DMS153 (cell line): Measurements from ENCODE around the gene IL22RA2.

Experiments used
- DNase-seq: peaks from one replicate; lab custom pipeline; 2025; lab: John Stamatoyannopoulos, UW

IL22RA2 gene

DNA sequence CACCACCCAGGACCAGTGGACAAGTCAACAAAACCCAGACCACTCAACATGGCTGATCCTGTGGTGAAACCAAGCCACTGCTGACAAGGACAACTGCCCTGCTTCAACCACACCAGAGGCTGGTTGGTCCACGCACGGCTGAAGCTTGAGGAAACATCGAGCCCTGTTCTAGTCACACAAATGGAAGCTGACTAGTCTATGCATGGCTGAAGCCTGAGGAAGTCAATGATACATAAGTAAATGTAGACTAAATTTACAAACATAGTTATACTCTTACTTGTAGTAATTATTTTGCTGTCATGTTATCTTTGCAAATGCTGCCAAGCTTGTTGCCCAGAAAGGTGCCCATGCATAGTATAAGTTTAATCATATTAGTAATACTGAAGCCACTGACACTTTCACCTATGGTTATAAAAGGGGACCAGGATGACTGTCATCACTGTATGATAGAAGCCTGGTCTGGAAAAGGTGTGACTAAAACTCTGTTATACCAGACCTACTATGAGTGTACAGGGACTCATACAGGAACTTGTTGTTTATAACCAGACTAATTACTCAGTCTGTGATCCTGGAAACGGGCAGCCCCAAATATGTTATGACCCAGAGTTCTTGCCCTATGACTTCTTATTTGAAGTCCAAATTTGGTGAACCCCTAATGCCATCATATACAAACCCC, 5.6 kb downstream of the IL22RA2 start:
- no peak for DNase-seq

DNA sequence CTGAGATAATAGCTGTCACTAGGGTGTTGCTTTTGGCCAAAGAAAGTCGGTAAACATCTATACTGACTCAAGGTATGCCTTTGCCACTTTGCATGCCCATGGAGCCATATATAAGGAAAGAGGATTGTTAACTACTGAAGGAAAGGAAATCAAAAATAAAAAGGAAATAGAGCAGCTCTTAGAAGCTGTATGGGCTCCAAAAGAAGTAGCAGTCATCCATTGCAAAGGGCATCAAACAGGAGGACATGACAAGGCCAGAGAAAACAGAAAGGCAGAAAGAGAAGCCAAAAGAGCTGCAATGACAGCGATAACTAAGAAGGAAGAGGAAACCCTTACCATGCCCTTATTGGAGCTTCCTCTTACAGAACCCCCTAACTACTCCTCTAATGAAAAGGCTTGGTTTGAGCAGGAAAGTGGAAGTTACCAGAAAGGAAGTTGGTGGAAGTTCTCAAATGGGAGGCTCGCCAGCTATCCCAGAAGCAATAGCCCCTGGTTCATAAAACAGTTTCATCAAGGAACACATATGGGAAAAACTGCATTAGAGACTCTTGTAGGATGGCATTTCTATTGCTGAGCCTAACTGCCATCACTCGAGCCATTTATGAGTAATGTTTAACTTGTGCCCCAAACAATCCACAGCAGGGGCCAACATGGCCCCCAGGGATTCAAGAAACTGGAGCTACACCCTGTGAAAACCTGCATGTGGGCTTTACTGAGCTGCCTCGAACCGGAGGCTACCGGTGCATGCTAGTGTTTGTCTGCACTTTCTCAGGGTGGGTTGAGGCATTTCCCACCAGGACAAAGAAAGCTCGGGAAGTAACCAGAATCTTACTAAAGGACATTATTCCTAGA, 7.0 kb downstream of the IL22RA2 start:
- no peak for DNase-seq

DNA sequence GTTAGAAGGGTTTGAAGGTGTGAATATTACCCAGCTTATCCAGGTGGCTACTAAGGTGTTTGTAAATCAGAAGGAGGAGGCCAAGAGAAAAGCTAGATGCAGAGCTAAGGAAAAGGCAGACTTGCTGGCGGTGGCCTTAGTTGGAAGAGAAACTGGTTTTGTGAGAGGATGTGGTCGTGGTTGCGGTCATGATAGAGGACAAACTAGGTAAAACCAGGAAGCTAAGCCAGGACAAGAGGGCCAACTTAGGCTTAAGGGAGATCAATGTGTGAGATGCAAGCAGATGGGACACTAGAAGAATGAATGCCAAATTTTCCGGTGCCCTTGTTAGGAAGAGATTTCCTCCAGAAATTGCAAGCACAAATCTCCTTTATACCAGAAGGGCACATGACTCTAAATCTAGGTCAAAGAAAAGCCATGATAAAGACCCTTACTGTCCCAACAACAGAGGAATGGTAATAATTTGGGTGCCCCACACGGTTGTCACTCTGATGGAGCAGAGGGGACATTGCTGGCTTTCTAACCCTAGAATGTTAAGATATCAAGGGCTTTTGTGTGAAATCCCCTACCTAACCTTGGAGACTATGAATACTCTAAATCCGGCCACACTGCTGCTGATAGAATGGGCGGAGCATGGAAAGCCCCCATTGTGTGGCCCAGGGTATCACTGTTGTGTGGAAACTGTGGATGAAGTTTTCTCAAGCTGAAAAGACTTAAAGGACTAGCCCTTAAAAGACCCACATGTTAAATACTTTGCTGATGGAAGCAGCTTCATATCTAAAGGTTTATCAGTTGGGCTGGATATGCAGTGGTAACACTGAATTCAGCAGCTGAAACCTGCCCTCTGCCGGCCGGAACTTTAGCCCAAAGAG, 7.8 kb downstream of the IL22RA2 start:
- DNase-seq = no peak

DNA sequence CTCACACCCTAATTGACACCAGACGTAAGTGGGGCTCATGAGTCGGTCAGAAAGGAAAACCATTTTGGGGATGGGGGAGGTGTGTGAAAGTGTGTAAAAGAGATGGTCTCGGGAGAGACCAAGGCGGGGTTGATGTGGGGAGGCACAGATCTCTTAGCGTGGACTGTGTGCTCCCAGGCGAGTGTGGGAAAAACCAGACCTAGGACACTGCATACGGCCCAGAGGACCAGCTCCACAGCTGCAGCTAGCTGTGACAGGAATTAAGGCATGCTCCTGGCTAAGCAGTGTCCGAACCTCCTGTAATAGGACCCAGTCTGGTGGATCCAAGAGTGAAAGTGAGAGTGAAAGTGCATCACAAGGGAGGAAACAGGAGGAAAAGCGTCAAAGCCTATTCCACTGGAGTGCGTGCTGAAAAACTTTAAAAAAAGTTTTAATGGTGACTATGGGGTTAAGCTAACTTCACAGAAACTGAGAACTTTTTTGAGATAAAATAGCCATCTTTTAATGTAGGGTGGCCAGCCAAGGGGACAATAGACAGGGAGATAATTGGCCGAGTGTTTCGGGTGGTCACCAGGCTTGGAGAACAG, 9.6 kb downstream of the IL22RA2 start:
- DNase-seq = no peak

DNA sequence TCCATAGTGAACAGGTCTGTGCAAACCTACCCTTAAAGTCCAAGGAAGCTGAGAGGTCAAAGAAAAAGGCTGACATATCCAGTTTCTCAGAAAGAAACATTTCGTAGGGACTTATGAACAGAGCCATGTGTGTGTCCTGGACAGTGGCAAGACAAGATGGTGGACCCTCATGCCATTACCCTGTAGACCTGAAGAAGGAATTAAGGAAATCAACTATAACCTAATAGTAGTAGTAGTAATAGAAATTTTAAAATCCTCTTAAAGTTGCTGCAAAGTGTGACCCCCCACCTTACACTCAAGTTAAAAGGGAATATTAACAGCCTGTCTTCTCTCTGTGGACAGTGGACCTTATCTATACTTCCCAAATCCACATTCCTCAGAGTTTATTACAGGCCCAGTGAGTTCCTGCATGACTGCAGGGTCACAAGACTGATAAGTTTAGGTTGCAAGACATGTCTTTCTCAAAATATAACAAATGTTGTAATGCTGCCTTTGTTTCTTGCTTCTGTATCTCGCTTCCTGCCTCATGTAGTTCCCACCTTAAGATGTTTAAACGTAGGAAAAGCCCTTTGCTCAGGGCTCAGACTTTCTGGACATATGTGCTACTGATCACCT, 10.6 kb downstream of the IL22RA2 start:
- no peak for DNase-seq

DNA sequence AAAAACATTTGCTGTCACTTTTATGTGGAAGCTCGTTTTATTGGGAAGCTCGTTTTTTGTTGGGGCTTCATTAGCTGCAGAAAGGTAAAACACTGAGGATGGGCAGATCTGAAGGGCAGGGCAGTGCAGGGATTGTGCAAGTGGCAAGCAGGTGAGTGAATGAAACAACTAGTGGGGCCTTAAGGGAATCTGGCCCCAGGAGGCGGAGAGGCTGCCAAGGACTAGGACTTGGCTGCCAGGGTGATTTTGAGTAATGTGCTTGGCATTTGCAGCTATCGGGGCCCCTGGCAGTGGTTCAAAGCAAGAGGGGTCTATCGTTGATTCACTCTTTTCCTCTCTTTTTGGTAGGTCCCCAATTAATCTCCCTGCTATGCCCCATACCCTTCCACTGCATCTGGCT, 11.5 kb downstream of the IL22RA2 start:
- no peak for DNase-seq

DNA sequence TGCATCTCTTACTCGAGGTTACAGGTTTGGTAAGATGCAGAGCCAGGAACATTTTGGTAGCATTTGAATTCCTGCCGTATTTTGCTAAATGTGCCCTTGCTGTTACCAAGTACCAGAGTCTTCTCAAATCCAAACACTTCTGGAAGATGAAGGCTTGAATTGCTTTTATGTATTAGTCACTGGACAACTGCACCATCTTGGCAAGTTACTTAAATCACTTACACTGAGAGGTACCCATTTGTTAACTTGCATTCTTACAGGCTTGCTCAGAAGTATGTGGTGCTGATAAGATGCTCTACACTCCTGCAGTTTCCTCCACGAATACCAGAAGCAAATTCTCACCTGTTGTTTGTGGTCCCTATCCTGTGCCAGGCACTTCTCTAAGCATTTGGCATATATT, 12.7 kb downstream of the IL22RA2 start:
- no peak for DNase-seq

DNA sequence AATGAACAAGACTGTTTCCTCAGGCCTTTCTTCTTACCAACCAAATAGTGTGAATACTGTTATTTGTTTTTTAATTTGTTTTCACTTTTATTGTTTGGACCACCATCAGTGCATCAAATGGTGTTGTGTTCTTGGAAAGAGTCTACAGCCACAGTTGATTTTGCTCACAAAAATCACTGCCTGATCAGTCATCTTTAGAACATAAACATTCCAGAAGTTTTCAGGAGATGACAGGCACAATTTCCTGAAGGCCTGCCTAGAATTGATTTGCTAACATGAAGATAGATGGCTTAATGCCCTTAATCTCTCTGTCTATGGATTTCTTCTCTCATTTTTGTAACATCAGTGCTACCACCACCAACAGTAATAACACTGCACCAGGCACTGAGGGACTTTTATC, 13.5 kb downstream of the IL22RA2 start:
- no peak for DNase-seq

DNA sequence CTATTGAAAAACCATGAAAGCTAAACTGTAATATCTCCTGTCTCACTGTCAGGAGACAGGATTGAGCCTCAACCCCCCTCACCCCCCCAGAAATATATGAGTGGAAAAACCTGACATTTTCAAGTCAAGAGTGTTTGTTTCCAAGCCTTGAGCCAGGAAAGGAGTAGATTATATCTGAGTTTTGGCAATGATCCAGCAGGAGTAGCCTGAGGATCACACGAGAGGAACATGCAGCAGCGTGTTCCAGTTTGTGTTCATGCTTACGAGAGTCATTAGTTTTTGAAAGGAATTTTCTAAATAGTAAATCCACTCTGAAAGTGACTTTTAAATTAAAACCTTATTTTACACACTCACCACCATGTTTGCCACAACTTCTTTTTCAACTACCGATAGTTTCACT, 15.8 kb downstream of the IL22RA2 start:
- DNase-seq = peak; percentile 25

DNA sequence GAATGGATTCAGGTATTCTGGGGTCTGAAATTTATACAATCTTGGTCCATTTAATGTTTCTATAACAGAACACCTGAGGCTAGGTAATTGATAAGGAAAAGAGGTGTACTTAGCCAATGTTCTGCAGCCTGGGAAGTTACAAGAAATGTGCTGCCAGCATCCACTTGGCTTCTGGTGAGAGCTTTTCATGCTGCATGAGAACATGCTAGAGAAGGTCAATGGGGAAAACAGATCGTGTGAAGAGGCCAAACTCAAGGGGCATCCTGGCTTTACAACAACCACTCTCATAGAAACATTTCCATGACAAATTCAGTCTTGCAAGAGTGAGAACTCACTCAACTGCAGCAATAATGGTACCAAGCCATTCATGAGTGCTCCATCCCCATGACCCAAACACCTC, 16.8 kb downstream of the IL22RA2 start:
- DNase-seq = no peak

DNA sequence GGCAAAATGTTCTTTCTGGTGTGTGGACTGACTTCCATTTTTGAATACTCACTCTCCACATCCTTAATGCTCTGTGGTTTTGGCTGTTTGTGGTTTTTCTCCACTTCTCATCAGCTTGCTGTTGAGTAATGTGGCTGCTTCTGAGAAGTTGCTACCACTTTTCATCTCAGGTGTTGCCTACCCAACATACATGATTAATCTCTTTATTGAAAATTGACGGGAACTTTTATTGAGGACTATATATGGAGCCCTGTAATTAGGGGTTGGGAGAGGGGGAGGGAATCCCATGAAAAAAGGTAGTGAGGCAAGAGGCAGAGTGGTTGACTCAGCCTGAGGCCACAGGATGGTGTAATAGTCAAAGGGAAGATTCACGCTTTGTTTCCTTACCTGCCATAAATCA, 17.6 kb downstream of the IL22RA2 start:
- DNase-seq = no peak

DNA sequence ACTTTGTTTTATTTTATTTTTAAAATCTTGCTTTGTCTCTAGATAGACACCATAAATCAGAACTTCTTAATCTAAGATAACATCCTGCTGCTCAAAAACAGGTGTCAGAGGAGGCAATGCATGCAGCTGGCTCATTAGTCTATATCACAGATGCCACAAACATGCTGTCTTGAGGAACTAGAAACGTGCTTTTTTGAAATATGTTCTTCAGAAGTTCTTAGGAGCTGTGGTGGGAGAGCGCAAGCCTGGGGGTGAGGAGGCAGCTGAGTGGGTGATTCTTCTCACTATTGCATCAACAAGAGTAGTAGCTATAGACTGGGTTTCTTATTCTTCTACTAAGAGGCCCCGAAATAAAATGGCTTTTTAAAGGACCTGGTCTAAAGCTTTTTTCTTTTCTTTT, 23.4 kb downstream of the IL22RA2 start:
- no peak for DNase-seq

DNA sequence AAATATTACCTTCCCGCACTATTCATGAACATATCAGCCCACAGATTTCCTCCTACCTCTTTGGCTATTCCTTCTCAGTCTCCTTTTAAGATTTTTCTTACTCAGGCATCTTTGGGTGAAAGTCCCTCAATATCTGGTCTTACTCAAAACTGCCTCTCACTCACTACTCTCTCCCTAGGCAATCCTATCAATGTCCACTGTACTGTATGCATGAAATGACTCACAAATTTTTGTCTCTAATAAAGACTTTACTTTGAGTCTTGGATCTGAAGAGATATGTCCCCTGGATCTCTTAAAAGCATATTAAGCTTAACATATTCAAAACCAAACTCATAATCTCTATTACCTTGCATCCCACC, 24.4 kb downstream of the IL22RA2 start:
- DNase-seq = no peak

DNA sequence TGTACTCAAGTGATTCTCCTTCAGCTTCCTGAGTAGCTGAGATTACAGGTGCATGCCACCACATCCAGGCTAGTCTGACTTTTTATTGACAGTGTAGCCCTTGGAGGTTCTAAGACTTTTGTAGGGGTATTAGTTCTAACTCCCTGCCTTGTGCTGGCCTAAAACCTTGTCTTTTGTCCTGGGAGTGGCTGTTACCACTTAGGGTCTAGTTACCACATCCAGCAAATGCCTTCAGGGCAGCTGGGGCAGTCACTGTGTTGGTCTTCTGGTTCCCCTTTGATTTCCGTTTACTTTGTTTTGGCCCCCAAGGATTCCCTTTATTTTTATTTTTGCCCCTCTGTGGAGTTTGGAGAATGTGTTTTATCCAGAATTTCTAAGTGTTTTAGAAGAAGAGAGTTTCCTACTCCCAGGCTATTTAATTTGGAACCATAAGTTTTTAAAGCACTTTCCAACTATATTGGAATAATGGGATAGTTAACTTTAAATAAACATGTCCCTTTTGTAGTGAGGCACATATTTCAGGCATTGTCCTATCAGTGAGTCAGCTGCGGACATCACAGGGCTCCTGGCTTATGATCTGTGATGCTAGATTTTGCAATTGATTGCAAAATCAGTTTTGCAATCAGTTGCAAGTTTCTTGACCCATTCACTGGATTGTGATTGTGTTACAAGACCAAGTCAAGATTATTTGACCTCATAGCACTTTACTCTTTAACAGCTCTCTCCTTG, 25.0 kb downstream of the IL22RA2 start:
- no peak for DNase-seq

DNA sequence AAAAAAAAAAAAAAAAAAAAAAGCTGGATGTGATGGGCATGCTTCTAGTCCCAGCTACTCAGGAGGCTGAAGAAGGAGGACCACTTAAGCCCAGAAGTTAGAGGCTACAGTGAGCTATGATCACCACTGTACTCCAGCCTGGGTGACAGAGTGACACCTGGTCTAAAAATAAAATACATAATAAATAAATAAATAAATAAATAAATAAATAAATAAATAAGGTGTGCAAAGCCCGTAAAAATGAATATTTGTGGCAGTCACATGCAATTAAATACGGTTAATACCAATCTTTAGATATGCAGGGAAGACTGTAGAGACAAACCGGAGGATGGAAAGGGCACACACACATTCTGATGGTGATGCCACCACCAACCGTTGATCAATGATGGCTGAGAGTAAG, 26.2 kb downstream of the IL22RA2 start:
- no peak for DNase-seq

DNA sequence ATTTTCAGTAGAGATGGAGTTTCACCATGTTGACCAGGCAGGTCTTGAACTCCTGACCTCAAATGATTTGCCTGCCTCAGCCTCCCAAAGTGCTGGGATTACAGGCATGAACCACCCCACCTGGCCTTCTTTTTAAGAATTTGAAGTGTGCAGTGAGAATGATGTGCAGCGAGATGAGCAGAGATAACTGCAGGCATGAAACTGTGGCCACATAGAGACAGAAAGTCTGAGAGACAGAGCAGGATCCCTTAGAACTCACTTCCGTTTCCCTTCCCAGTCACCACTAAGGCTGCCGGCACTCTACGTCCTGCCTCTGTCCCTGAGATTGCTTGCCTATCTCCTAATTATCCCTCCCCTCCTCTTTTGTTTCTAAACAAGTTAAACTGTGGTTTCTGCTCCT, 27.2 kb downstream of the IL22RA2 start:
- no peak for DNase-seq

DNA sequence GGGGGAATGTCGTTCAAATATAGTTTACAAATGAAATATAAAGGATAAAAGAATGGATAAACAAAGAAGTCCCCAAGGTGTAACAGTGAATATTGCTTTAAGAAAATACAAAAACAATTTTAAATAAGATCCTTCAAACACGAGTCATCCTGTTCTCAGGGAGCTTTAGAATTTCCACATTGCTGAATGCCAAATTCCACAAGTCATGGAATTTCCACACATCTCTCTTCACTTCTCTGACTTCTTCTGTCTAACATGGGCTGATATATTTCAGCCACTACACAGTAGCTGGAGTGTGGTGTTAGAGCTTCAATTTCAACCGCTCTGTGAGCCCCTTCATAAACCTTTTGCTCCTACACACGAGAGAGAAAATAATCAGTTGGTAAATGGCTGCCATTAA, 28.0 kb downstream of the IL22RA2 start:
- no peak for DNase-seq

DNA sequence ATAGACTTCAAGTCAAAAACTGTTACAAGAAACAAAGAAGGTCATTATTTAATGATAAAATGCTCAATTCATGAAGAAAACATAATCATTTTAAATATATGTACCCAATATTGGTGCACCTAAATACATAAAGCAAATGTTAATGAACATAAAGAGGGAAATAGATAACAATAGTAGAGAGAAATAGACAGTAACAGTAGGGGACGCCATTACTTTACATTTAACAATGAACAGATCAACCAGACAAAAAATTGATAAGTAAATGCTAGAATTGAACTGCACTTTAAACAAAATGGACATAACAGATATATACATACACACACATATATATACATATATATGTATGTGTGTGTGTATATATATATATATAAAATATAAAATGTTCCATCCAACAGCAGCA, 37.4 kb downstream of the IL22RA2 start:
- DNase-seq = no peak

DNA sequence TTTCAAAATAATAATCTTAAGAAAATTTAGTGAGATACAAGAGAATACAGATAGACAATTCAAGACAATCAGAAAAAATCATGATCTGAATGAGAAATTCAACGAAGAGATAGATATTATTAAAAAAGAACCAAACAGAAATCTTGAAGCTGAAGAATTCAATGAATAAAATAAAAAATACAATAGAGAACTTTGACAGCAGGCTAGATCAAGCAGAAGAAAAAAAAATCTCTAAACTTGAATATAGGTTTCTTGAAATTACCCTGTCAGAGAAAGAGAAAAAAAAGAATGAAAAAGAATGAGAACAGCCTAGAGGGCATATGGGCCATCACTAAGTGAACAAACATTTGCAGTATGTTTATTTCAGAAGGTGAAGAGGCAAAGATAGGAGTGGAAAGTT, 39.0 kb downstream of the IL22RA2 start:
- DNase-seq = no peak

DNA sequence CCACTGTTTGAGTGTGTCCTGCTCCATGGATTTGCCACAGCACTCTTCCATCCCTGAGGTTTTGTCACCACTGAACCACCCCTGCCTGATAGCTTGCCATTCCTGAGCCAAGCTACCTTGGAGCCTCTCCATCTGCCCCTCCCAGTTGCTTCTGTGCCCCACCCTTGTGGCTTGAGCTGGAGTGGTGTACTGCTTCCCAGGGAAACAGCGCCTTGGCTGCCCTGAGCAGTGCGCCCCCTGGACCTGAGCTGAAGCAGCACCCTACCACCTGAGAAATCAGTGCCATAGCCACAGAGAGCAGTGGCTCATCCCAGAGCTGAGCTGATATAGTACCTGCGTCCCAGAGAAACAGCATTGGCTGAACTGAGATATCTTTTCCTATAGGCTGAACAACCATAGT, 40.3 kb downstream of the IL22RA2 start:
- no peak for DNase-seq

DNA sequence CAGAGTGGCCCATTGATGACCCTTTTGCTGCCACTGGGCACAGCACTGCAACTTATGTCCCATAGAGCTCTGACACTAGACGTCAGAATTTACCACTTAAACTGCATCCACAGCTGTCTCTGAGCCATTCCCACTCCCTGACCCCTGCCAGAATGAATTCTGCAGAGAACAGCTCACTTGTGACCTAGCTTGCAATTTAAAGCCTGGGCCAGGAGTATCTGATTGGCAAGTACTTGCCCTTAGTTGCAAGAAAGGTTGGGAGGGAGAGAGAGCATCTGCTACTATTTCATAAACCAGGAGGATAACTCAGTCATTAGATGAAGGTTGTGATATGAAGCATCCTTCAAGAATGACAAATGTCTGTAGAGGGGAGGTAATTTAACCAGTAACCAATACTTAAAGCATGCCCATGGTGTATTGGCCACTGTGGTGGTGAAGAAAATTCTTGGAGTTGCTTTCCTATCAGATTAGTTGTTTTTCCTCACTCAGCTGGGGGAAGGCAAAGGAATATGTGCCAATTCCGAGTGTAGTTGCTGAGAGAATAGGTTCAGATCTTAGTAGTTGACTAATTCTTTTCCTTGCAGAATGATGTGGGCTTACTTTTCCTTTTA, 46.5 kb downstream of the IL22RA2 start:
- no peak for DNase-seq
